DND-41 (cell line): ENCODE measurements around the gene ITSN1.

ENCODE experiments used
- ATAC-seq: fragments of 200-7000 bp; cut with Tn5 transposase; 3 replicates; pipeline ENCODE4 v1.9.1; 2021; ENCODE audit warnings: low read depth; ENCODE audit not compliant: insufficient read depth
- DNase-seq: peaks from one replicate; pipeline ENCODE4 v3.0.0-alpha.2; 2020
- H2AFZ ChIP-seq: 2 replicates; pipeline ENCODE4 v1.6.0; 2012; ENCODE audit warnings: low read depth, low read length
- H3K27ac ChIP-seq: 2 replicates; pipeline ENCODE4 v1.5.1; 2012; ENCODE audit warnings: low read length, inconsistent platforms
- H3K27me3 ChIP-seq: fragments of 200-600 bp; sonication (generic); 2 replicates; pipeline ENCODE4 v1.6.0; 2012; ENCODE audit warnings: low read length, mild to moderate bottlenecking, inconsistent platforms; ENCODE audit not compliant: insufficient read depth, poor library complexity
- H3K36me3 ChIP-seq: 2 replicates; pipeline ENCODE4 v1.5.1; 2012; ENCODE audit warnings: low read length, inconsistent platforms; ENCODE audit not compliant: insufficient read depth
- H3K4me1 ChIP-seq: 2 replicates; pipeline ENCODE4 v1.5.1; 2012; ENCODE audit warnings: mild to moderate bottlenecking, low read length; ENCODE audit not compliant: insufficient read depth
- H3K4me2 ChIP-seq: 2 replicates; pipeline ENCODE4 v1.6.0; 2012; ENCODE audit warnings: mild to moderate bottlenecking, moderate library complexity, low read length, inconsistent platforms; ENCODE audit not compliant: insufficient read depth
- H3K4me3 ChIP-seq, 2 experiments: fragments of 200-600 bp in 1 of 2; shearing (Covaris generic) in 1 of 2; 2 replicates each; pipeline ENCODE4 v1.5.1; 2012 to 2016; ENCODE audit warnings: inconsistent platforms in 2 of 2, low read length in 2 of 2, mild to moderate bottlenecking in 2 of 2, low read depth in 1 of 2, moderate library complexity in 1 of 2
- H3K79me2 ChIP-seq: 2 replicates; pipeline ENCODE4 v1.6.0; 2012; ENCODE audit warnings: low read length, inconsistent platforms; ENCODE audit not compliant: insufficient read depth
- H3K9ac ChIP-seq: 2 replicates; pipeline ENCODE4 v1.6.0; 2012; ENCODE audit warnings: low read depth, mild to moderate bottlenecking, inconsistent platforms, low read length, moderate library complexity
- H3K9me3 ChIP-seq: 2 replicates; pipeline ENCODE4 v1.5.1; 2012; ENCODE audit warnings: low read length, moderate library complexity, mild to moderate bottlenecking, inconsistent platforms; ENCODE audit not compliant: insufficient read depth, severe bottlenecking
- H4K20me1 ChIP-seq: 2 replicates; pipeline ENCODE4 v1.6.0; 2012; ENCODE audit warnings: low read length; ENCODE audit not compliant: insufficient read depth
- CTCF ChIP-seq: IDR thresholded peaks from 2 replicates; pipeline ENCODE4 v1.5.1; 2012; ENCODE audit warnings: borderline replicate concordance, low read length, moderate library complexity, mild to moderate bottlenecking; ENCODE audit not compliant: poor library complexity, severe bottlenecking; ENCODE audit errors: extremely low read depth
- EZH2 ChIP-seq: IDR thresholded peaks from 3 replicates; pipeline ENCODE4 v1.6.1; 2012; ENCODE audit warnings: borderline replicate concordance, low read depth, mild to moderate bottlenecking, moderate library complexity, low read length, inconsistent platforms; ENCODE audit not compliant: severe bottlenecking

ITSN1 gene

GRCh38 chr21:33642027-33642895 is at the start of gene ITSN1:
Gene ITSN1 (plus strand): TSS chr21:33642501. CDS start chr21:33718829, 76,328 bp downstream.
- H3K36me3 ChIP-seq, result no peaks in the 10 kb centered on the region; the same call in 1 of the 2 replicates
- no peaks in the 10 kb centered on the region for H3K9me3 ChIP-seq
- peak within 1 kb of the TSS; percentile 71 to 84 for H3K4me3 ChIP-seq
- peak within 1 kb of the TSS; percentile 84 for H2AFZ ChIP-seq
- H3K4me1 ChIP-seq, result peaks cover 47% of the 10 kb centered on the region
- peaks cover 11% of the 10 kb centered on the region for H3K27me3 ChIP-seq
- H3K9ac ChIP-seq, result peak within 1 kb of the TSS; percentile 71
- peaks cover 3% of the 10 kb centered on the region; the same call in 1 of the 2 replicates for H4K20me1 ChIP-seq
- peak; percentile 100 for DNase-seq
- TF ChIP-seq CTCF (no peak), EZH2 (no peak)
- H3K79me2 ChIP-seq, result peaks cover 68% of the 10 kb centered on the region
- ATAC-seq, result peak; percentile 87
- H3K27ac ChIP-seq, result peak within 1 kb of the TSS; percentile 95
- peak within 1 kb of the TSS; percentile 75 for H3K4me2 ChIP-seq

GRCh38 chr21:33598051-33598450 is 44.2 kb upstream of the ITSN1 start:
- peaks cover 43% of the 10 kb centered on the region for H3K36me3 ChIP-seq
- H3K27me3 ChIP-seq, result no peaks in the 10 kb centered on the region
- no peak overlapping the region for H3K4me3 ChIP-seq
- no peak overlapping the region for H2AFZ ChIP-seq
- no peaks in the 10 kb centered on the region for H3K9me3 ChIP-seq
- no peak overlapping the region for H3K4me2 ChIP-seq
- no peak for DNase-seq
- no peak overlapping the region for H3K27ac ChIP-seq
- H3K9ac ChIP-seq, result no peak overlapping the region
- no peak for ATAC-seq
- H3K4me1 ChIP-seq, result no peaks in the 10 kb centered on the region
- TF ChIP-seq EZH2 (no peak), CTCF (no peak)
- no peaks in the 10 kb centered on the region for H3K79me2 ChIP-seq
- no peaks in the 10 kb centered on the region for H4K20me1 ChIP-seq

- DNase-seq, result no peak
These were observed 33.7 kb upstream of the ITSN1 start for GRCh38 chr21:33608559-33608958.

More at GRCh38 chr21:33608559-33608958, 33.7 kb upstream of the ITSN1 start:
- no peak overlapping the region for H3K4me2 ChIP-seq
- no peak overlapping the region for H3K4me3 ChIP-seq
- no peaks in the 10 kb centered on the region for H4K20me1 ChIP-seq
- H3K79me2 ChIP-seq, result no peaks in the 10 kb centered on the region
- no peak for ATAC-seq
- no peaks in the 10 kb centered on the region for H3K4me1 ChIP-seq
- no peak overlapping the region for H3K27ac ChIP-seq
- H3K9me3 ChIP-seq, result no peaks in the 10 kb centered on the region
- H3K27me3 ChIP-seq, result no peaks in the 10 kb centered on the region
- TF ChIP-seq CTCF (no peak), EZH2 (no peak)
- H3K9ac ChIP-seq, result no peak overlapping the region
- no peak overlapping the region for H2AFZ ChIP-seq
- peaks cover 35% of the 10 kb centered on the region for H3K36me3 ChIP-seq
